ENCODE results near the gene CCL27. TPM values are rescaled to one million over a fixed set of nuclear protein-coding genes. Genes with fewer than 3 reads are reported as not detected.

The CCL27 gene
- total RNA-seq, 6 donors from 2014 or later: 32.5 TPM; not detected in 5

- H3K27ac ChIP-seq: peak overlapping the region; percentile 63 to 86 (median 72)
- no peak for DNase-seq
- peaks cover 59 to 69% (median 60%) of the 10 kb centered on the region in 4 donors for H3K4me1 ChIP-seq
- no peaks in the 10 kb centered on the region for H3K9me3 ChIP-seq
- peaks cover 8 to 24% (median 15%) of the 10 kb centered on the region in 4 donors for H3K36me3 ChIP-seq
- ATAC-seq (ENCODE audit: low FRiP score in 2 of 2): no peak
- no peak overlapping the region for H3K4me3 ChIP-seq
- no peak for TF ChIP-seq POLR2AphosphoS5 (IDR thresholded peaks at IDR 0.05)
- no peak for TF ChIP-seq EP300 (IDR thresholded peaks at IDR 0.05)
- TF ChIP-seq CTCF (IDR thresholded peaks at IDR 0.05): no peak
- no peak for TF ChIP-seq POLR2A (IDR thresholded peaks at IDR 0.05)
- WGBS, 2 donors: 63 to 66% methylated on average over 5 of the region's 5 CpGs
- H3K27me3 ChIP-seq: no peaks in the 10 kb centered on the region
Measured at GRCh38 chr9:34650816-34651215, 11.6 kb downstream of the CCL27 start.

- no peak for TF ChIP-seq POLR2AphosphoS5 (IDR thresholded peaks at IDR 0.05)
- TF ChIP-seq CTCF (IDR thresholded peaks at IDR 0.05): no peak
- TF ChIP-seq POLR2A (IDR thresholded peaks at IDR 0.05): no peak
- TF ChIP-seq EP300 (IDR thresholded peaks at IDR 0.05): no peak
- no peak for DNase-seq
- H3K36me3 ChIP-seq: peaks cover 8 to 24% (median 15%) of the 10 kb centered on the region in 4 donors
- no peaks in the 10 kb centered on the region for H3K27me3 ChIP-seq
- ATAC-seq (ENCODE audit: low FRiP score in 2 of 2): no peak
- H3K4me1 ChIP-seq: peaks cover 43 to 52% (median 46%) of the 10 kb centered on the region in 4 donors
- no peak overlapping the region for H3K27ac ChIP-seq
- H3K4me3 ChIP-seq: no peak overlapping the region
- H3K9me3 ChIP-seq: no peaks in the 10 kb centered on the region
- WGBS, 2 donors: 93 to 99% methylated on average over 7 to 8 of the region's 8 CpGs
Measured at GRCh38 chr9:34648673-34649072, 13.8 kb downstream of the CCL27 start.

- Histone ChIP-seq H3K36me3 (peaks cover 8 to 24% (median 15%) of the 10 kb centered on the region in 4 donors), H3K27ac (peak overlapping the region in 3 of 4 donors; percentile 80 to 91 (median 86)), H3K4me1 (peaks cover 33 to 42% (median 36%) of the 10 kb centered on the region in 4 donors), H3K4me3 (peak overlapping the region; percentile 52 to 92 (median 76)), H3K27me3 (no peaks in the 10 kb centered on the region), H3K9me3 (no peaks in the 10 kb centered on the region)
- DNase-seq (no peak), ATAC-seq (ENCODE audit: low FRiP score in 2 of 2) (no peak)
- TF ChIP-seq POLR2A (IDR thresholded peaks at IDR 0.05) (no peak), EP300 (IDR thresholded peaks at IDR 0.05) (no peak), POLR2AphosphoS5 (IDR thresholded peaks at IDR 0.05) (no peak), CTCF (IDR thresholded peaks at IDR 0.05) (no peak)
- WGBS, 2 donors: 46 to 54% methylated on average over 10 of the region's 10 CpGs
Measured at GRCh38 chr9:34647651-34648050, 14.8 kb downstream of the CCL27 start.

- ATAC-seq (ENCODE audit: low FRiP score in 2 of 2) (peak in 1 of 2 donors; percentile 4), DNase-seq (no peak)
- Histone ChIP-seq H3K4me1 (peaks cover 28 to 36% (median 30%) of the 10 kb centered on the region in 4 donors), H3K27me3 (no peaks in the 10 kb centered on the region), H3K36me3 (peaks cover 8 to 24% (median 15%) of the 10 kb centered on the region in 4 donors), H3K9me3 (no peaks in the 10 kb centered on the region), H3K4me3 (peak overlapping the region; percentile 52 to 92 (median 76)), H3K27ac (peak overlapping the region; percentile 76 to 91 (median 83))
- 0% methylated on average over 6 to 8 of the region's 8 CpGs for WGBS, 2 donors
- TF ChIP-seq POLR2AphosphoS5 (IDR thresholded peaks at IDR 0.05) (no peak), EP300 (IDR thresholded peaks at IDR 0.05) (no peak), CTCF (IDR thresholded peaks at IDR 0.05) (no peak), POLR2A (IDR thresholded peaks at IDR 0.05) (no peak)
Measured at GRCh38 chr9:34647084-34647403, 15.4 kb downstream of the CCL27 start.

Measured in upper lobe of left lung (tissue), 6 donors.